Lower leg skin (tissue), 3 donors: Measurements from ENCODE around the gene VPS25.
"Not testable (repeated sequence)": the region's sequence is repeated elsewhere in the genome, so short reads cannot be mapped to it uniquely, and the experiment has no call there.

Source experiments
- POLR2A ChIP-seq, 2 donors: fragments of 450-650 bp; IDR thresholded peaks; one replicate each; pipeline ENCODE4 v1.6.1; 2016 to 2017; ENCODE audit warnings: antibody characterized with exemption in 2 of 2, mild to moderate bottlenecking in 1 of 2, moderate library complexity in 1 of 2
- TF ChIP-seq, protein P1 (sequence below), 3 donors: fragments of 450-650 bp; IDR thresholded peaks; one replicate each; pipeline ENCODE4 v1.5.1; 2016; ENCODE audit warnings: antibody characterized with exemption in 3 of 3, mild to moderate bottlenecking in 3 of 3, moderate library complexity in 2 of 3

DNA sequence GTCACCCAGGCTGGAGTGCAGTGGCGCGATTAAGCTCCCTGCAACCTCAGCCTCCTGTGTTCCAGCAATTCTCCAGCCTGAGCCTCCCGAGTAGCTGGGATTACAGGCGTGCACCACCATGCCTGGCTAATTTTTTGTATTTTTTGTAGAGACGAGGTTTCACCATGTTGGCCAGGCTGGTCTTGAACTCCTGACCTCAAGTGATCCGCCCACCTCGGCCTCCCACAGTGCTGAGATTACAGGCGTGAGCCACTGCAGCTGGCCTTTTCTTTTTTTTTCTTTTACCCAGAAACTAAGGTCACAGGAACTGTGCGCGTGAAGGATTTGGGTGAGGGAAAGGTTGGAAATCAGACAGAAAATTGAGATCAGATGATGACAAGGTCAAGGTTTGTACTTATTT, 3.3 kb upstream of the VPS25 start:
- TF ChIP-seq, protein P1, sequence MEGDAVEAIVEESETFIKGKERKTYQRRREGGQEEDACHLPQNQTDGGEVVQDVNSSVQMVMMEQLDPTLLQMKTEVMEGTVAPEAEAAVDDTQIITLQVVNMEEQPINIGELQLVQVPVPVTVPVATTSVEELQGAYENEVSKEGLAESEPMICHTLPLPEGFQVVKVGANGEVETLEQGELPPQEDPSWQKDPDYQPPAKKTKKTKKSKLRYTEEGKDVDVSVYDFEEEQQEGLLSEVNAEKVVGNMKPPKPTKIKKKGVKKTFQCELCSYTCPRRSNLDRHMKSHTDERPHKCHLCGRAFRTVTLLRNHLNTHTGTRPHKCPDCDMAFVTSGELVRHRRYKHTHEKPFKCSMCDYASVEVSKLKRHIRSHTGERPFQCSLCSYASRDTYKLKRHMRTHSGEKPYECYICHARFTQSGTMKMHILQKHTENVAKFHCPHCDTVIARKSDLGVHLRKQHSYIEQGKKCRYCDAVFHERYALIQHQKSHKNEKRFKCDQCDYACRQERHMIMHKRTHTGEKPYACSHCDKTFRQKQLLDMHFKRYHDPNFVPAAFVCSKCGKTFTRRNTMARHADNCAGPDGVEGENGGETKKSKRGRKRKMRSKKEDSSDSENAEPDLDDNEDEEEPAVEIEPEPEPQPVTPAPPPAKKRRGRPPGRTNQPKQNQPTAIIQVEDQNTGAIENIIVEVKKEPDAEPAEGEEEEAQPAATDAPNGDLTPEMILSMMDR (IDR thresholded peaks at IDR 0.05) = not testable (repeated sequence)
- TF ChIP-seq POLR2A (IDR thresholded peaks at IDR 0.05) = not testable (repeated sequence)
